ENCODE data around the gene ENDOV.
A peak's percentile ranks its signal among the peaks of the same experiment; 100 is the strongest.

ENDOV gene

GRCh38 chr17:80432961-80433550 lies 18.1 kb downstream of the ENDOV start:
- DNase-seq: no peak

- DNase-seq: no peak
Measured at GRCh38 chr17:80433916-80434666, 19.1 kb downstream of the ENDOV start.

GRCh38 chr17:80437532-80437931 lies 22.6 kb downstream of the ENDOV start:
- DNase-seq: no peak

GRCh38 chr17:80438806-80439205 lies 23.8 kb downstream of the ENDOV start:
- no peak for DNase-seq

- DNase-seq: no peak
Measured at GRCh38 chr17:80439499-80439898, 24.5 kb downstream of the ENDOV start.

- DNase-seq: peak; percentile 21
Measured at GRCh38 chr17:80441133-80441578, 26.2 kb downstream of the ENDOV start.

- no peak for DNase-seq
Measured at GRCh38 chr17:80441598-80442322, 26.8 kb downstream of the ENDOV start.

- no peak for DNase-seq
Measured at GRCh38 chr17:80442323-80442659, 27.3 kb downstream of the ENDOV start.

GRCh38 chr17:80442764-80443163 lies 27.8 kb downstream of the ENDOV start:
- no peak for DNase-seq

- DNase-seq: no peak
Measured at GRCh38 chr17:80443498-80443897, 28.5 kb downstream of the ENDOV start.

GRCh38 chr17:80443916-80444643 lies 29.1 kb downstream of the ENDOV start:
- no peak for DNase-seq

GRCh38 chr17:80444644-80444979 lies 29.6 kb downstream of the ENDOV start:
- no peak for DNase-seq

- no peak for DNase-seq
Measured at GRCh38 chr17:80445007-80445725, 30.2 kb downstream of the ENDOV start.

- no peak for DNase-seq
Measured at GRCh38 chr17:80445726-80446110, 30.8 kb downstream of the ENDOV start.

- DNase-seq: no peak
Measured at GRCh38 chr17:80446645-80447405, 31.9 kb downstream of the ENDOV start.

GRCh38 chr17:80447790-80448189 lies 32.8 kb downstream of the ENDOV start:
- no peak for DNase-seq

GRCh38 chr17:80449194-80449929 lies 34.4 kb downstream of the ENDOV start:
- DNase-seq: no peak

GRCh38 chr17:80449930-80450576 lies 35.1 kb downstream of the ENDOV start:
- DNase-seq: no peak

GRCh38 chr17:80451104-80451775 lies 36.3 kb downstream of the ENDOV start:
- DNase-seq: no peak

Measured in activated effector memory CD4-positive, alpha-beta T cell treated with Interleukin-2 at 50 U/mL for 16 hours (primary cell).